ENCODE measurements around the gene DNASE1.
"Not testable (repeated sequence)": the region's sequence is repeated elsewhere in the genome, so short reads cannot be mapped to it uniquely, and the experiment has no call there.

The DNASE1 gene

GRCh38 chr16:3641801-3642396 is 12.6 kb upstream of the DNASE1 start:
- no peak for DNase-seq

GRCh38 chr16:3642397-3643094 is 11.9 kb upstream of the DNASE1 start:
- no peak for DNase-seq

- DNase-seq: no peak
Measured at GRCh38 chr16:3643095-3643730, 11.3 kb upstream of the DNASE1 start.

GRCh38 chr16:3645108-3645503 is 9.4 kb upstream of the DNASE1 start:
- DNase-seq: no peak

- DNase-seq: no peak
Measured at GRCh38 chr16:3645504-3646347, 8.8 kb upstream of the DNASE1 start.

GRCh38 chr16:3646348-3646920 is 8.1 kb upstream of the DNASE1 start:
- no peak for DNase-seq

- no peak for DNase-seq
Measured at GRCh38 chr16:3650631-3651265, 3.7 kb upstream of the DNASE1 start.

- DNase-seq: no peak
Measured at GRCh38 chr16:3651461-3652372, 2.8 kb upstream of the DNASE1 start.

- DNase-seq: no peak
Measured at GRCh38 chr16:3652373-3653195, 1.9 kb upstream of the DNASE1 start.

- no peak for DNase-seq
Measured at GRCh38 chr16:3655030-3655395, 522 bp downstream of the DNASE1 start.

GRCh38 chr16:3655396-3656159 is 1.1 kb downstream of the DNASE1 start:
- DNase-seq: no peak

GRCh38 chr16:3656160-3656490 is 1.6 kb downstream of the DNASE1 start:
- not testable (repeated sequence) for DNase-seq

GRCh38 chr16:3656491-3657468 is 2.3 kb downstream of the DNASE1 start:
- DNase-seq: no peak

GRCh38 chr16:3659251-3659650 is 4.8 kb downstream of the DNASE1 start:
- no peak for DNase-seq

GRCh38 chr16:3661311-3661710 is 6.8 kb downstream of the DNASE1 start:
- DNase-seq: no peak

- no peak for DNase-seq
Measured at GRCh38 chr16:3661922-3662321, 7.4 kb downstream of the DNASE1 start.

- DNase-seq: no peak
Measured at GRCh38 chr16:3662601-3663000, 8.1 kb downstream of the DNASE1 start.

- DNase-seq: no peak
Measured at GRCh38 chr16:3664187-3664896, 9.9 kb downstream of the DNASE1 start.
